ENCODE data around the gene COLEC12. TPM values are rescaled to one million over a fixed set of nuclear protein-coding genes. Genes with fewer than 3 reads are reported as not detected.

COLEC12 gene
- total and polyA plus RNA-seq, 5 donors = 1.7 to 10.6 (median 6.5) TPM

DNA sequence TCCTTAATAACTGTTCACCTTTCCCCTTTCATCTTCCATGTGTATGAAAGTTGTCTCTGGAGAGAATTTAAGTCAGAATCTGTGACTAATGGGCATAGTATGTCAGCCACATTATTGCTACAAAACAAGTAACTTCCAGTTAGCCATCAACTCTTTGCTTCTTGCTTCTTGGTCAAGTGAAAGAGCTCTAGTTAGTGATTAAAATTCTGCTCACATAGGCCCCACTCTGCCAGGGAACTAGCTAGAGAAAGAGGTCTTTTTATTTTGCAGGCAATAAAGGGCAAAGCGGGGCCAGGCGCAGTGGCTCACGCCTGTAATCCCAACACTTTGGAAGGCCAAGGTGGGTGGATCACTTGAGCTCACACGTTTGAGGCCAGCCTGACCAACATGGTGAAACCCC is 64.6 kb downstream of the COLEC12 start:
- Histone ChIP-seq H3K4me1 (ENCODE audit: control insufficient read depth, insufficient read depth, low read length) (no peaks in the 10 kb centered on the region), H3K4me3 (ENCODE audit: low read length) (no peak overlapping the region), H3K9me3 (ENCODE audit: control insufficient read depth, low read length) (no peaks in the 10 kb centered on the region), H3K27ac (ENCODE audit: low read length) (no peak overlapping the region), H3K27me3 (ENCODE audit: control insufficient read depth, insufficient read depth) (no peaks in the 10 kb centered on the region)
- intact Hi-C loops (cut with DNase I) = no loop called here
- DNase-seq (no peak), ATAC-seq (no peak)
- 88% methylated on average over 4 of the region's 4 CpGs for WGBS

DNA sequence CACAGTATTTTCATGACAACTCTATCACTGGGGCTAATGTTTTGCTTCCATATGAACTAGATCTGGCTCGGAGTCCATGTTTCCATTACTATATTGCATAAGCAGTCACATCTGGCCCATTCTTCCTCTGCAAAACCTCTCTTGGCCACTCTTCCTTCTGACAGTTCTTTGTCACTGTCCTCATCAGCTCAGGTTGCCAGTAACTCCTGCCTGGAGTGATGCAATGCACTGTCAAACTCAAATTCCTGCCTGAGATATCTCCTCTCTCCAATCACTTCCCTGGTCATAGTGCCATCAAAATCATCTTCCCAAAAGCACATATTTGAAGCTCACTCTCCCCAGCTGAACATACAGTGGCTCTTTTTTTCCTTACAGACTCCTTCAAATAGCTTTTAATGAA is 66.1 kb downstream of the COLEC12 start:
- H3K9me3 ChIP-seq (ENCODE audit: control insufficient read depth, low read length) = no peaks in the 10 kb centered on the region
- ATAC-seq (no peak), DNase-seq (no peak)
- no peaks in the 10 kb centered on the region for H3K4me1 ChIP-seq (ENCODE audit: control insufficient read depth, insufficient read depth, low read length)
- intact Hi-C loops (cut with DNase I) = no loop called here
- 43% methylated on average over 1 of the region's 1 CpG for WGBS
- H3K27me3 ChIP-seq (ENCODE audit: control insufficient read depth, insufficient read depth) = no peaks in the 10 kb centered on the region
- H3K4me3 ChIP-seq (ENCODE audit: low read length) = no peak overlapping the region
- no peak overlapping the region for H3K27ac ChIP-seq (ENCODE audit: low read length)

DNA sequence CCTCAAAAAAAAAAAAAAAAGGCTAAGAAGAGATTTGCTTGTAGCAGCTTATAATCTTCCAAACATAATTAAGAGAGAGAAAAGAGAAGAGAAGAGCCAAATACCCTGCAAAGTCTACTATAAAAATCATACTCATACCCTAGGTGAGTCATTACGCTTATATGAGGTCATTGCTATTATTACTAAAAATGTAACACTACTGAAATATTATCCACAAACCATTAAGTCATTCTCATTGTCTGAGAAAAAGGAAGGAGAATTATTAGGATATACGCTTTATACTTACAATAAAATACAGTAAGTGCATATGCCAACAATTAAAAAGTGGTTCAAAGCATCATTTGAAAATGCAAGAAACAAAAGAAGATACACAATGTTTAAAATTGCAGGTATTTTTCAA is 66.5 kb downstream of the COLEC12 start:
- WGBS = 83% methylated on average over 2 of the region's 2 CpGs
- Histone ChIP-seq H3K4me3 (ENCODE audit: low read length) (no peak overlapping the region), H3K27ac (ENCODE audit: low read length) (no peak overlapping the region), H3K27me3 (ENCODE audit: control insufficient read depth, insufficient read depth) (no peaks in the 10 kb centered on the region), H3K9me3 (ENCODE audit: control insufficient read depth, low read length) (no peaks in the 10 kb centered on the region), H3K4me1 (ENCODE audit: control insufficient read depth, insufficient read depth, low read length) (no peaks in the 10 kb centered on the region)
- intact Hi-C loops (cut with DNase I) = no loop called here
- ATAC-seq = no peak
- DNase-seq = no peak

DNA sequence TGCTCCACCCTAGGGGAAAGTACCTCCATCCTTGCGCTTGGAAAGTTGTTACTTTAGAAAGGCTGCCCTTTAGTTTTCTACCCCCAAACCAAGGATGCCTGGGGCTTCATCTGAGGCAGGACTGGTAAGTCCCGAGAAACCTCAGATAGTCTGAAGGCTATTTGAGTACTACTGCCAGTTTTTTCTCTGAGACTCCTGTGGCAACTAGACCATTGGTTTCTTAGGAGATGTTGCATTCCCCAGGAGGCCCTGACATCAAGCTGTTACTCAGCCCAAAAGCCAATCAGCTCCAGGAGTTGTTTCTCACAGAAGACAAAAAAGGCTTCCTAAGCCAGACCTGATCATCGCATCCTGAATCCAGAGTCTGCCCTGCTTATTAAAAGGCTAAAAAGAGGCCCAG is 67.2 kb downstream of the COLEC12 start:
- WGBS = 60% methylated on average over 3 of the region's 3 CpGs
- H3K27ac ChIP-seq (ENCODE audit: low read length) = no peak overlapping the region
- no peaks in the 10 kb centered on the region for H3K4me1 ChIP-seq (ENCODE audit: control insufficient read depth, insufficient read depth, low read length)
- no peak overlapping the region for H3K4me3 ChIP-seq (ENCODE audit: low read length)
- DNase-seq (no peak), ATAC-seq (no peak)
- intact Hi-C loops (cut with DNase I) = no loop called here
- no peaks in the 10 kb centered on the region for H3K27me3 ChIP-seq (ENCODE audit: control insufficient read depth, insufficient read depth)
- no peaks in the 10 kb centered on the region for H3K9me3 ChIP-seq (ENCODE audit: control insufficient read depth, low read length)

DNA sequence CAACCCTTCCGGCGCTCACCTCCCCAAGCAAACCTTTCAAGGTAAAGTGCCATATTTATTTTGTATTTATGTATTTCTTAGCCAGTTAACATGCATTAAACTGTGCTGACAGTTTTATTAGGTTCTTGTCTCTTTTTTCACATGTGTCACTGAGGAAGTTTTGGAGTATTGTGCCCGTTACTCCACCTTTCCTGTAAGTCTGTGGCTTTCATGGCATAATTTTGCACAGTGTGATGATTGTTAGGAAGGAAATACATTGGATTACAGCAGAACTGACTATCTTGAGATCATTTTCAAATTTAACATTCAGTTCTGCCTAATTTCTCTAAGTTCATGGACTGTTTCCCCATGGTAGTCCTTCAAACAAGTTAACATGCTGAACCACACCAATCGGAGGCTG is 67.7 kb downstream of the COLEC12 start:
- Histone ChIP-seq H3K4me1 (ENCODE audit: control insufficient read depth, insufficient read depth, low read length) (no peaks in the 10 kb centered on the region), H3K9me3 (ENCODE audit: control insufficient read depth, low read length) (no peaks in the 10 kb centered on the region), H3K27me3 (ENCODE audit: control insufficient read depth, insufficient read depth) (no peaks in the 10 kb centered on the region), H3K4me3 (ENCODE audit: low read length) (no peak overlapping the region), H3K27ac (ENCODE audit: low read length) (no peak overlapping the region)
- DNase-seq = no peak
- no peak for ATAC-seq
- 72% methylated on average over 4 of the region's 4 CpGs for WGBS
- intact Hi-C loops (cut with DNase I) = no loop called here

DNA sequence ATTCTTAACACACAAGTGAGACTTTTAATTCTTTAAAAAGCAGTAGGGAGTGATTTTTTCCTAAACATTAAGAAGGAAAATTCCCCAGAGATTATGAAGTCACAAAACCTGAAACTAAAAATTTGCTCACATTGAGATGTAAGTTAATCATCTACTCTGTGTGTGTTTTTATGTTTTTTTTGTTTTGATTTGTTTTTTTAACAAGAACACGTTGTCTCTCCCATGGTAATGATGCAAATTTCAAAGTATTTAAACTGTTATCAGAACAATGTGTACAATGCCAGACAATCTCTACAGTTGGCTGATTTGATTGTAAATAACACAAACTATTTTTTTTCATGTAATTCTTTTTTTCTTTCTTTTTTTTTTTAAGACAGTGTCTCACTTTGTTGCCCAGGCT is 71.5 kb downstream of the COLEC12 start:
- no peaks in the 10 kb centered on the region for H3K27me3 ChIP-seq (ENCODE audit: control insufficient read depth, insufficient read depth)
- no peak for DNase-seq
- 20% methylated on average over 1 of the region's 1 CpG for WGBS
- intact Hi-C loops (cut with DNase I) = no loop called here
- H3K4me1 ChIP-seq (ENCODE audit: control insufficient read depth, insufficient read depth, low read length) = no peaks in the 10 kb centered on the region
- no peak overlapping the region for H3K27ac ChIP-seq (ENCODE audit: low read length)
- ATAC-seq = no peak
- no peaks in the 10 kb centered on the region for H3K9me3 ChIP-seq (ENCODE audit: control insufficient read depth, low read length)
- no peak overlapping the region for H3K4me3 ChIP-seq (ENCODE audit: low read length)

DNA sequence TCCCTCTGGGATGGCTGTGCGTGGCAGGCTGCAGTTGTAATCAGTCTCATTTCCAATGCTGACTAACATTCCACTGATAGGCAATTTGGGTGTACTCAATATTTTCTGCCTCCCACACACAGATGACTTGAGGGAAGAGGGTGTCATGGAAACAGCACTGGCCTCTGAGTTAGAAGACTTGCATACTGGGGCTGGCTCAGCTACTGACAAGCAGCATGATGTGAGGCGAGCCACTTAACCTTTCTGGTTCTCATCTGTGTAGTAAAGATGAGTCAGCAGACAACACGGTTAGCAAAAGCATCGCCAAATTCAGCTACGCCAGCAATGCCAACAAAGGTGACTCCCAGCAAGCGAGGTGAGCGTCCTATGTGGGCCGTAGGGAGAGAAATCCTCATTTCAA is 73.5 kb downstream of the COLEC12 start:
- no peaks in the 10 kb centered on the region for H3K27me3 ChIP-seq (ENCODE audit: control insufficient read depth, insufficient read depth)
- no peak overlapping the region for H3K4me3 ChIP-seq (ENCODE audit: low read length)
- H3K27ac ChIP-seq (ENCODE audit: low read length) = no peak overlapping the region
- peak in 1 of 2 donors; percentile 45 for ATAC-seq
- no peaks in the 10 kb centered on the region for H3K4me1 ChIP-seq (ENCODE audit: control insufficient read depth, insufficient read depth, low read length)
- intact Hi-C loops (cut with DNase I) = no loop called here
- WGBS = 76% methylated on average over 8 of the region's 8 CpGs
- H3K9me3 ChIP-seq (ENCODE audit: control insufficient read depth, low read length) = no peaks in the 10 kb centered on the region
- no peak for DNase-seq

DNA sequence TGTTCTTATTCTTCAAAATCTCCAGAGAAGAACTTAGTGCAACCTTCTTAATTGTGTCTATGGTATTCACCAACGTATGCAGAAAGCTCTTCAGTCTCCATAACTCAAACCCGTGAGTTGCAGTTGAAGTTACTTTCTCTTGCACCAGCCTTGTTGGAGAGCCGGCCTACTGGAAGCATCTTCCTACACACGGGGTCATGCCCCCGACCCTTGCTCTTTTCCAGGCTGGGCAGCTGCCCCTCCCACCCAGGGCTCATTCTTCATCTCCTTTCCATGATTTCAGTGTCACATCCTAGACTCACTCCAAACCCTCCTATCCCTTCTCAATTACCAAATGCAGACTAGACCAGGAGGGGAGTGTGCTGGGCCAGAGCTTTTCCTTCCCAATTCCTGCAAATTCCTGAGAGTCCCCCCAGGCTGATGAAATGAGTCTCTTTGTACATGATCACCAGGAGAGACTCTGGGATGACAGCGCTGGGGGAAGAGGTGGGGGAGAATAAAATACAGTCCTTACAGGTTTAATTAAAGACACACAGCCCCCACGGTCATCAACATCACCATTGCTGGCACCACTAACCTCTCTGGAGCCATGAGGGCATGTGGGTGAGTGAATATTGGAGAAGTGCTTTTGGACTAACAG is 75.3 kb downstream of the COLEC12 start:
- H3K27ac ChIP-seq (ENCODE audit: low read length) = no peak overlapping the region
- intact Hi-C loops (cut with DNase I) = no loop called here
- H3K9me3 ChIP-seq (ENCODE audit: control insufficient read depth, low read length) = no peaks in the 10 kb centered on the region

DNA sequence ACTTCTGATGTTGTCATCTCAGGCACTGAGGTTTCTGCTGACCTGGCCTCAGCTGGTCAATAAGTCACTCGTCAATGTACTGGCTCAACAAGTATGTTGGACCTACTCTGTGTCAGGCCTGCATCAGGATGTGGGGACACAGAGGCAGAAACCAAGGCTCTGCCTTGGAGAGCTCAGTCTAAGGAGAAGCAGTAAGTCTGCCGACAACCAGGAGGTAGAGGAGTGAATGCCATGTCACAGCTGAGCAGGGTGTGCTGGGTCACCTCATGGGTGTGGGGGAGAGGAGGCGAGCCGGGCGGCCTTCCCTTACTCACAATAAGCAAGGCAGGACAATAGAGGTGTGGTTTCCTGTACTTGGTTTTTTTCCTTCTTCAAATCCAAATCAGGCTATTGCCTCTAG is 75.8 kb downstream of the COLEC12 start:
- Histone ChIP-seq H3K9me3 (ENCODE audit: control insufficient read depth, low read length) (no peaks in the 10 kb centered on the region), H3K4me3 (ENCODE audit: low read length) (no peak overlapping the region), H3K27ac (ENCODE audit: low read length) (no peak overlapping the region), H3K4me1 (ENCODE audit: control insufficient read depth, insufficient read depth, low read length) (no peaks in the 10 kb centered on the region), H3K27me3 (ENCODE audit: control insufficient read depth, insufficient read depth) (no peaks in the 10 kb centered on the region)
- WGBS = 69% methylated on average over 5 of the region's 5 CpGs
- ATAC-seq (peak; percentile 45 to 94), DNase-seq (peak in 1 of 3 donors; percentile 34)
- intact Hi-C loops (cut with DNase I) = no loop called here

More for the DNA sequence above, 75.3 kb downstream of the COLEC12 start:
- no peak for DNase-seq
- Histone ChIP-seq H3K4me3 (ENCODE audit: low read length) (no peak overlapping the region), H3K4me1 (ENCODE audit: control insufficient read depth, insufficient read depth, low read length) (no peaks in the 10 kb centered on the region), H3K27me3 (ENCODE audit: control insufficient read depth, insufficient read depth) (no peaks in the 10 kb centered on the region)
- peak in 1 of 2 donors; percentile 34 for ATAC-seq
- WGBS = 74% methylated on average over 7 of the region's 7 CpGs

DNA sequence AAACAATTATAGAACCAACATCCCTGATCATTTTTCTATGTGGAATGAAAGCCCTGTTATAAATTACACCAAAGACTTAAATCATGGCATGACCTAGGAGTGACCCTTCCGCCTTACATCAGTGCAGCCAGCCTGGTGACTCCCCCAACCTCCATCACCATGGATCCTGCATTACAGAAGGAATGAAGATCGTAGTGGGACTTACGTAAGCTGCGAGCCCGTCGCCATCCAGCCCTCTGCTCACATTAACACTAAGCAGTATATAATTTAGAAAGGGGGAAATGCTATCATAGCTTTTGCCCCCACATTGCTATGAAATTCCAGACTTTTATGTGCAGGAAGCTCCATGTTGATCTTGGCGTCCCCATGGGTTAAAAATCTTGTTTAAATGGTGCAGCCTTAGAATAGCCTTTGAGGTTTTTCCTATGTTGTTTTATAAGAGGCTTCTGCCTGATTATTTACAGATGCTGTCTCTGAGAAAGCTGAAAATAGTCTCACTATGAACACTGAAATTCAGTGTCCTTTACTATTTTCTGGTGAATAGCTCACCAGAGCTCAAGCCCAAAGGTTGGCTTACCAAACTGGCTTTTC is 76.3 kb downstream of the COLEC12 start:
- WGBS = 62% methylated on average over 7 of the region's 7 CpGs
- Histone ChIP-seq H3K27ac (ENCODE audit: low read length) (no peak overlapping the region), H3K4me1 (ENCODE audit: control insufficient read depth, insufficient read depth, low read length) (no peaks in the 10 kb centered on the region), H3K9me3 (ENCODE audit: control insufficient read depth, low read length) (no peaks in the 10 kb centered on the region), H3K4me3 (ENCODE audit: low read length) (no peak overlapping the region), H3K27me3 (ENCODE audit: control insufficient read depth, insufficient read depth) (no peaks in the 10 kb centered on the region)
- ATAC-seq = peak in 1 of 2 donors; percentile 51
- intact Hi-C loops (cut with DNase I) = no loop called here
- DNase-seq = no peak

DNA sequence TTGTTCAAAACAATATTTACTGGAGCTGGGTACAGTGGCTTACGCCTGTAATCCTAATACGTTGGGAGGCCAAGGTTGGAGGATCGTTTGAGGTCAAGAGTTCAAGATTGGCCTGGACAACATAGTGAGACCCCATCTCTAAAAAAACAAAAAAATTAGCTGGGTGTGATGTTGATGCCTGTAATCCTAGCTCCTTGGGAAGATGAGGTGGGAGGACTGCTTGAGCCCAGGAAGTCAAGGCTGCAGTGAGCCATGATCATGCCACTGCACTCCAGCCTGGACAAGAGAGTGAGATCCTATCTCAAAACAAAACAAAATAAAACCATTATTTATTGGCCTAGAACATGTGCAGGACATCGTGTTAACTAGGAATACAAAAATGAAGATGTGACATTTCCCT is 77.5 kb downstream of the COLEC12 start:
- no peaks in the 10 kb centered on the region for H3K9me3 ChIP-seq (ENCODE audit: control insufficient read depth, low read length)
- H3K27ac ChIP-seq (ENCODE audit: low read length) = no peak overlapping the region
- ATAC-seq (no peak), DNase-seq (no peak)
- intact Hi-C loops (cut with DNase I) = no loop called here
- no peaks in the 10 kb centered on the region for H3K4me1 ChIP-seq (ENCODE audit: control insufficient read depth, insufficient read depth, low read length)
- no peak overlapping the region for H3K4me3 ChIP-seq (ENCODE audit: low read length)
- no peaks in the 10 kb centered on the region for H3K27me3 ChIP-seq (ENCODE audit: control insufficient read depth, insufficient read depth)
- WGBS = 84% methylated on average over 4 of the region's 4 CpGs

Measured in right cardiac atrium (tissue), 5 donors.